NCI-H146 treated with DMSO at 0.1 percent for 48 hours (cell line): Measurements from ENCODE around the gene RUNX1.
"Not testable (repeated sequence)": the region's sequence is repeated elsewhere in the genome, so short reads cannot be mapped to it uniquely, and the experiment has no call there.

Source experiments
- DNase-seq: peaks from one replicate; lab custom pipeline; 2025; ENCODE audit not compliant: unreplicated experiment; lab: John Stamatoyannopoulos, UW

The RUNX1 gene

GRCh38 chr21:34994766-34995631 is 54.1 kb downstream of the RUNX1 start:
- DNase-seq = no peak

- DNase-seq = not testable (repeated sequence)
Measured at GRCh38 chr21:34993521-34993921, 55.6 kb downstream of the RUNX1 start.

GRCh38 chr21:34992736-34993398 is 56.2 kb downstream of the RUNX1 start:
- DNase-seq = no peak

- DNase-seq = no peak
Measured at GRCh38 chr21:34992180-34992579, 56.9 kb downstream of the RUNX1 start.

GRCh38 chr21:34991366-34991957 is 57.6 kb downstream of the RUNX1 start:
- DNase-seq = no peak

GRCh38 chr21:34990842-34991241 is 58.3 kb downstream of the RUNX1 start:
- DNase-seq = no peak

- DNase-seq = no peak
Measured at GRCh38 chr21:34989337-34990151, 59.6 kb downstream of the RUNX1 start.

- DNase-seq = no peak
Measured at GRCh38 chr21:34988625-34989024, 60.5 kb downstream of the RUNX1 start.

GRCh38 chr21:34988139-34988538 is 61.0 kb downstream of the RUNX1 start:
- no peak for DNase-seq

- DNase-seq = no peak
Measured at GRCh38 chr21:34987501-34988072, 61.5 kb downstream of the RUNX1 start.

- DNase-seq = no peak
Measured at GRCh38 chr21:34986561-34987500, 62.3 kb downstream of the RUNX1 start.

GRCh38 chr21:34984356-34985058 is 64.6 kb downstream of the RUNX1 start:
- no peak for DNase-seq

- DNase-seq = no peak
Measured at GRCh38 chr21:34983680-34984086, 65.4 kb downstream of the RUNX1 start.

GRCh38 chr21:34981791-34982190 is 67.3 kb downstream of the RUNX1 start:
- DNase-seq = no peak

- no peak for DNase-seq
Measured at GRCh38 chr21:34980423-34981115, 68.5 kb downstream of the RUNX1 start.

GRCh38 chr21:34979383-34979782 is 69.7 kb downstream of the RUNX1 start:
- no peak for DNase-seq

GRCh38 chr21:34977333-34977732 is 71.8 kb downstream of the RUNX1 start:
- no peak for DNase-seq

- no peak for DNase-seq
Measured at GRCh38 chr21:34974162-34974981, 74.7 kb downstream of the RUNX1 start.
